HG02642 (cell line): Measurements from ENCODE around the gene ZFAND3.

Source experiments
- ATAC-seq: cut with Tn5 transposase; IDR thresholded peaks from one replicate; pipeline ENCODE4 v1.9.1; 2021; ENCODE audit warnings: mild to moderate bottlenecking; ENCODE audit not compliant: unreplicated experiment, poor library complexity

Gene ZFAND3, protein sequence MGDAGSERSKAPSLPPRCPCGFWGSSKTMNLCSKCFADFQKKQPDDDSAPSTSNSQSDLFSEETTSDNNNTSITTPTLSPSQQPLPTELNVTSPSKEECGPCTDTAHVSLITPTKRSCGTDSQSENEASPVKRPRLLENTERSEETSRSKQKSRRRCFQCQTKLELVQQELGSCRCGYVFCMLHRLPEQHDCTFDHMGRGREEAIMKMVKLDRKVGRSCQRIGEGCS

GRCh38 chr6:37819177-37819801 lies at the start of gene ZFAND3:
Gene ZFAND3 (plus strand): TSS chr6:37819727. CDS start chr6:37819946, 219 bp downstream.
- ATAC-seq, result peak; percentile 90

- no peak for ATAC-seq
Measured at GRCh38 chr6:37774028-37774680, 45.4 kb upstream of the ZFAND3 start.

- no peak for ATAC-seq
Measured at GRCh38 chr6:37776566-37776965, 43.0 kb upstream of the ZFAND3 start.

GRCh38 chr6:37777272-37777834 lies 42.2 kb upstream of the ZFAND3 start:
- no peak for ATAC-seq

- no peak for ATAC-seq
Measured at GRCh38 chr6:37779111-37779800, 40.3 kb upstream of the ZFAND3 start.

DNA sequence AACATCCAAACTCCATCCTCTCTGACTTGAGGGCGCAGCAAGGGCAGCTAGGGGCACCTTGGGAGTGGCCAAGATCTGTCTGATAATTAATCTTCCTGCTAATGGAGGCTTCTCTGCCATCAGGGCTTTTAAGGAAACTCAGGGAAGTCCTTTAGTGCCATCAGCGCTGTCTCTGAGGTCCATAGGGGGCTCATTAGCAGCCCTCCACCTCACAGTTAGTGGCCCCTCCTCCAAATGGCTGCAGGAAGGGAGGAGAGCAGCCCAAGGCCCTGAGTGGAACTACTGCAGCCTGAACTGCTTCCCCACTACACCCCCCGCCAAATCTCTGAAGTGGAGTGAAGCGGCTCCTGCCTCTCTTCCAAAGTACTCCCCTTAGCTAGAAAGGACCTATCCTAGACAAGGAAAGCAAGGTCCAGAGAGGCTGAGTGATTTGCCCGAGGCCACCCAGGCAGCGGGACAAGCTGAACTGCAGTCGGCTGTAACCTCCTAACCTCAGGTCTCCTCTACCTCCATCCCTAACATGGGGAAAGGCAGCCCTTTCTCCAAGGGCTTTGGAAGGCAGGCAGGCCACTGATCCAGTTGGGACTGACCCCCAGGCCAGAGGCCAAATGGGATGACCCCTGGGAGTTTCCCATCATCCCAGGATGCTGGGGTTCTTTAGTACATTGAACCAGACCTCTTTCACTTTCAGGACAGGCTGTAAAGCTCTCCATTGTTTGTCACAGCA lies 39.5 kb upstream of the ZFAND3 start:
- ATAC-seq, result no peak

GRCh38 chr6:37781788-37782187 lies 37.7 kb upstream of the ZFAND3 start:
- ATAC-seq, result no peak

DNA sequence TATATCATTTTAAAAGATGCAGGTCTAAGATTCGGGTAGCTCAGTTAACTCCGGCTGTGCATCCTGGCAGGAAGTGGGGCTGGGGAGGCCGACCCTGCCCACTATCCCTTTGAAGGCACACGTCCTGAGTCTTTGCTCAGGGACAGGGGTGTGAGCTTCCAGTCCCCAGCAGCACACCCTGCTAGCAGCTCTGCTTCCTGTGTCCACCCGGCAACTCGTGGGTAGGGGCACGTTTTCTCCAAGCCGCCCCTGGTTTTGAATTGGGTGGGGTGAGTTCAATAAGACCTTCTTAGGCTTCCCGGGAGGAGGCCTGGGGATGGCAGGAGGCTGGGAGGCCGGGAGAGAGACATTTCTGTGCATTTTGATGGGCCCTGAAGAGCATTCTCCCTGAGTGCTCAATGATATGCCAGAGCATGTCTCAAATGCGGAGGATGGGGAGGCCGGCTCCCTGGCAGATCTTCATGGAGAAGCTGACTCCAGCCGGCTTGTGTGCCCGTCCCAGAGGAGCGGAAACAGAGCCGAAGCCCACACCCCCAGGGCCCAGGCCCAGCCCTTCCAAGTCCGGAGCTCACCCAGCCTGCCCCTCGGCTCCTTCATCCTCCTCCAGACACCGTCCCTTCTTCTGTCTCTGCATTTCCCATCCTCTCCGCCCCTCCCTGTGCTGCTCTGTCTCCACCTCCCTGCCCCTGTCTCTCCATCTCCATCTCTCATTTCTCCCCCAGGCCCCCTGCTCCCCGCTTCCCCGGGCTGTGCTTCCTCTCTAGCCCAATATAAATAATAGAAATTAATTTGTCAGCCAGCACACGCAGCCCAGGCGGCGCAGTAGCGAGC lies 36.3 kb upstream of the ZFAND3 start:
- ATAC-seq, result no peak

GRCh38 chr6:37783856-37784584 lies 35.5 kb upstream of the ZFAND3 start:
- peak; percentile 47 for ATAC-seq

DNA sequence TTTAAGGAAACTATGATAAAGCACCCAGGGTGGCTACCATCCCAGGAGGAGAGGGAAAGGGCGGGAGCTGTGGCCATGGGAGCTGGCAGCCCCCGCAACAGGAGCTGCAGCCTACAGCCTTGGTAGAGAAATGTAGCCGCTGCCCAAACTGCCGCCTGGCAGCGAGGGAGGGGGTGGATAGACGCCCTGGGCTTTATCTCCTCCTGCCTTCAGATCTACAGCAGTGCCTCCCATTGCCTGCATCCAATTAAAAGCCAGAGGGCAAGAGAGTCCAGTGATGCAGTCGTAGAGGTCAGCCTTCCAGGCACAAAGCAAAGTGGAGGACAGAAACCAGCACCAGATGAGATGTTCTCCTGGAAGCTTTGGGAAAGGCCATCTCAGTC lies 35.0 kb upstream of the ZFAND3 start:
- no peak for ATAC-seq

GRCh38 chr6:37785002-37785662 lies 34.4 kb upstream of the ZFAND3 start:
- no peak for ATAC-seq

- ATAC-seq, result no peak
Measured at GRCh38 chr6:37785663-37786270, 33.8 kb upstream of the ZFAND3 start.

DNA sequence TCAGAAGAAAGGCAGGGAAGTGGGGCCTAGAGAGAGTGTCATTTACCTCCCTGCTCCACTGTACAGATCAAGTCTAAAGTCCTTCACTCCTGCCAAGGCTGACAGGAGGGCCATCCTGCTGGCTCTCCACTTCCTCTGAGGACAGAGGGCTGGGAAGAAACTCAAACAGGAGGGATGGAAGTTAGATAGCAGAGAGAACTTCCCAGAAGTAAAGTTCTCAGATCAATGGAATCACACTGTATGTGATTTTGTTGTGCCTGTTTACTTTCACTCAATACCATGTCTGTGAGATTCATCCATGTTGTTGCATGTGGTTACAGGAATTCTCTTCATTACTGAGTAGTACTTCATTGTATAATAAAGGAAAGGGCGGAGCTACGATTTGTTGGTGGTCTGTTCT lies 32.3 kb upstream of the ZFAND3 start:
- no peak for ATAC-seq

DNA sequence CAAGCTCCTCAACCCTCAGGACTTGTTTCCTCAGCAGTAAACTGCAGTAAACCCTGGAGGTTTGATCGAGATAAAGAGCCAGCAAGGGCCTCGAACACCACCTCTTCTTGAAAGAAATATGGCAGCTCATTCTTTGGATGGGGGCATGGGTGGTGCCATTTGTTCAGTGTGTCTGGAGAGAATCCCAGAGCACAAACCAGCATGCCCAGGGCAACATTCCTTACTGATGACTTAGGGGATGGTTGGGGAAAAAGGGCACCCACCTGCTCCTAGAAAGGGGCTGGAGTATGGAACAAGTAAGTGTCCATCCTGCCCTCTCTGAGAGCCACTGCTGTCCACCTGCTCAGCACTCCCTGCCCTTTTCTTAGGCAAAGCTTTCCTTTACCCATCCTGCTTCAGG lies 31.3 kb upstream of the ZFAND3 start:
- ATAC-seq, result no peak

GRCh38 chr6:37791156-37791919 lies 28.2 kb upstream of the ZFAND3 start:
- peak; percentile 85 for ATAC-seq

DNA sequence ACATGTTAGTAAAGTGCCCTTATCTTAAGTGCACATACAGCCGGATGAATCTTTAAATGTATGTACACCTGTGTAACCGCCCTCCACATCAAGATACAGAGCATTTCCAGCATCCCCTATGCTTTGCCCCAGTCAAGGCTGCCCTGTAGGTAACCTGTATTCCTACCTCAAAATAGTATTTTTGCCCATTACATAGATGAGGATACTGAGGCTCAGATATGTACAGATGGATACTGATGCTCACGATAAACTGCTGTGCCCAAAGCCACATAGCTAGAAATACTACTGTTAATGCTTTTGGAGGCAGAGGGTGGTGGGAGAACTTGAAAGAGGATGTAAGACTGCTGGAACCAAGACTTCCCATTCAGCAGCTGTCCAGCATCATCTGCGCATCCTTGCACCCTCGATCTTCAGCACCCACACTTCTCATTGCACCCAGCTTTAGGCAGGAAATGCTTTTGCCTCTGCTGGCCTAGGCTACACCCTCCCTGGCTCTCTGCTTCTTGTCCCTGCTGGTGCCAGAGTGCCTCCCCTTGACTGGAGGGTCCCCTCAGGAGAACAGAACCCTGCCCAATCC lies 27.0 kb upstream of the ZFAND3 start:
- ATAC-seq, result no peak

DNA sequence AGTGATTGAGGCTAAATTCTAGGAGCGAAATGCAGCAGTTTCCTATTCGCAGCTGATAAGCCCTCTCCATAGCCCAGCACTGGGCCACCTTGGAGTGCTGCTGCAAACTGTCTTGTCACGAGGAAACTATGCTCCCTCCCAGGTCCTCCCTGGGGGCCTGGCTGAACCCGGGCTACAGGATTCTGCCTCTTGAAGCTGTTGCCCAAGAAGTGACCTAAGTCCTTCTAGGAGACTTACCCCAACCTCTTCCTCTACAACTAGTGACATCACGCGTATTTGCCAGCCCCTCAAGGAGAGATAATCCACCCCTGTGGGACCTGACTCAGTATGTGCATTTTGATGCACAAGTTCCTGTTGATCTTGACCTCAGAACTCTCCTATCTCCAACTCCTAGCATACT lies 26.5 kb upstream of the ZFAND3 start:
- ATAC-seq, result no peak
